Activated CD4-positive, CD25-positive, alpha-beta regulatory T cell treated with anti-CD3 and anti-CD28 coated beads, Interleukin-2, amount 50 U/mL, for 16 hours (primary cell): ENCODE data around the gene SYNJ1.
A peak's percentile ranks its signal among the peaks of the same experiment; 100 is the strongest.
"Not testable (repeated sequence)": the region's sequence is repeated elsewhere in the genome, so short reads cannot be mapped to it uniquely, and the experiment has no call there.

Experiments used
- DNase-seq: peaks from one replicate; pipeline ENCODE4 v3.0.0-alpha.2; 2020; ENCODE audit warnings: low read depth, low spot score

Gene SYNJ1

GRCh38 chr21:32727687-32728455 lies at the start of gene SYNJ1:
TSS of gene SYNJ1 (minus strand) at chr21:32728013. CDS start at chr21:32726895, 1,118 bp downstream.
- peak; percentile 91 for DNase-seq

GRCh38 chr21:32777269-32777668 lies 49.5 kb upstream of the SYNJ1 start:
- DNase-seq: no peak

GRCh38 chr21:32776743-32777142 lies 48.9 kb upstream of the SYNJ1 start:
- DNase-seq: no peak

- DNase-seq: not testable (repeated sequence)
Observed at GRCh38 chr21:32773048-32773344, 45.2 kb upstream of the SYNJ1 start.

GRCh38 chr21:32772281-32773047 lies 44.7 kb upstream of the SYNJ1 start:
- peak; percentile 48 for DNase-seq

GRCh38 chr21:32770871-32771523 lies 43.2 kb upstream of the SYNJ1 start:
- peak; percentile 9 for DNase-seq

- DNase-seq: no peak
Observed at GRCh38 chr21:32768530-32768929, 40.7 kb upstream of the SYNJ1 start.

- no peak for DNase-seq
Observed at GRCh38 chr21:32765058-32765457, 37.2 kb upstream of the SYNJ1 start.

GRCh38 chr21:32764186-32764585 lies 36.4 kb upstream of the SYNJ1 start:
- no peak for DNase-seq

- no peak for DNase-seq
Observed at GRCh38 chr21:32757804-32758203, 30.0 kb upstream of the SYNJ1 start.

- DNase-seq: no peak
Observed at GRCh38 chr21:32756096-32756495, 28.3 kb upstream of the SYNJ1 start.

- no peak for DNase-seq
Observed at GRCh38 chr21:32753818-32754585, 26.2 kb upstream of the SYNJ1 start.

- DNase-seq: no peak
Observed at GRCh38 chr21:32750405-32750804, 22.6 kb upstream of the SYNJ1 start.

- no peak for DNase-seq
Observed at GRCh38 chr21:32749662-32750061, 21.8 kb upstream of the SYNJ1 start.

GRCh38 chr21:32748529-32748928 lies 20.7 kb upstream of the SYNJ1 start:
- DNase-seq: no peak

- no peak for DNase-seq
Observed at GRCh38 chr21:32747396-32747795, 19.6 kb upstream of the SYNJ1 start.

GRCh38 chr21:32746711-32747110 lies 18.9 kb upstream of the SYNJ1 start:
- not testable (repeated sequence) for DNase-seq

- DNase-seq: no peak
Observed at GRCh38 chr21:32742396-32742795, 14.6 kb upstream of the SYNJ1 start.

GRCh38 chr21:32741336-32741735 lies 13.5 kb upstream of the SYNJ1 start:
- no peak for DNase-seq

- DNase-seq: no peak
Observed at GRCh38 chr21:32739946-32740345, 12.1 kb upstream of the SYNJ1 start.

- DNase-seq: not testable (repeated sequence)
Observed at GRCh38 chr21:32736083-32736482, 8.3 kb upstream of the SYNJ1 start.

GRCh38 chr21:32735524-32735923 lies 7.7 kb upstream of the SYNJ1 start:
- DNase-seq: no peak
